Measurements from ENCODE around the gene EHBP1.

Gene EHBP1

DNA sequence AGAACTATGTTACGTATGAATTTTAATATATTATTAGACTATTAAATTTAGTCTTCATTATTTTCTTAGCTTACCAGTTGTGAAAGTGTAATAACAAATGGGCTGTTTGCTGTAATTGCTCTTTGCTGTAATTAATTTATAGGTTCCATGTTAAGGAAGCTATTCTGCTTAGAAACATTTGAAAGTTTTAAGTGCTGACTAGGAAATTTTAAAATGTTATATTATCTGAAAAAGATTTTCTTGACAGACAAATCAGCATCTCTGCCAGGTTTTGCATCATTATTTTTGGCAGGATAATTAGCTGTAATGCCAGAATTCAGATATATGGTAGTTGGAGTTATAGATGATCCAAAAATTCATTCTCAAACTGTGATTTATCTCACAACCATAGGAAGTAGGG, 387.3 kb downstream of the EHBP1 start:
- DNase-seq, result no peak

DNA sequence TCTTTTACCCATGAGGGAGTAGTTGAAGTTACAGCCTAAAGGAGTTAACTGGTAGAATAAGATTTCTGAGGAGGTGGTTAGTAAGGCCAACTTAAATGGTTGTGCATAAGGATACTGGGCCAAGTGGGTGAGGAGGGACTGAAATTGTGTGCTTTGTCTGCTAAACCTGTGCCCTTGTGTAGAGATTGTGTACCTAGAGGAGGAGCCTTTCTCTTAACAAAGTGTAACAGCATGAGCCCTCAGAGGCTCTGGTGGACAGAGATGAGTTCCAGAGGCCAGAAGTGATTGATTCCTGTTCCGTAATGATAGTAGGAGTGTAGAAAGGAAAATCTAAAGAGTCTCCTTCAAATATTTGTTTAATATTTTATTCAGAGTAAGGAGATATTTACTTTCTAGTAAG, 388.0 kb downstream of the EHBP1 start:
- no peak for DNase-seq
